IPS DF 19.7 (cell line): ENCODE data around the gene KLK12.

Experiments
- DNase-seq: peaks from one replicate; pipeline ENCODE4 v3.0.0-alpha.2; 2013; ENCODE audit warnings: low read depth, low spot score

The KLK12 gene

GRCh38 chr19:51047031-51047335 is 12.2 kb upstream of the KLK12 start:
- no peak for DNase-seq

- no peak for DNase-seq
Measured at GRCh38 chr19:51044327-51044726, 9.5 kb upstream of the KLK12 start.

GRCh38 chr19:51043497-51043896 is 8.7 kb upstream of the KLK12 start:
- no peak for DNase-seq

- DNase-seq: no peak
Measured at GRCh38 chr19:51040151-51040550, 5.3 kb upstream of the KLK12 start.

- no peak for DNase-seq
Measured at GRCh38 chr19:51036519-51036918, 1.7 kb upstream of the KLK12 start.

GRCh38 chr19:51031880-51032225 is 2.9 kb downstream of the KLK12 start:
- DNase-seq: no peak

GRCh38 chr19:51031220-51031879 is 3.5 kb downstream of the KLK12 start:
- DNase-seq: no peak

- DNase-seq: no peak
Measured at GRCh38 chr19:51030631-51031030, 4.2 kb downstream of the KLK12 start.

GRCh38 chr19:51029718-51030117 is 5.1 kb downstream of the KLK12 start:
- no peak for DNase-seq

GRCh38 chr19:51027873-51028272 is 6.9 kb downstream of the KLK12 start:
- no peak for DNase-seq

GRCh38 chr19:51027126-51027806 is 7.5 kb downstream of the KLK12 start:
- no peak for DNase-seq

- no peak for DNase-seq
Measured at GRCh38 chr19:51026554-51026831, 8.3 kb downstream of the KLK12 start, which contains the start of gene KLK11. KLK11 (minus strand) TSS chr19:51026616; CDS start chr19:51025631, 985 bp downstream.

- DNase-seq: no peak
Measured at GRCh38 chr19:51025809-51026553, 8.8 kb downstream of the KLK12 start.

- no peak for DNase-seq
Measured at GRCh38 chr19:51025401-51025800, 9.4 kb downstream of the KLK12 start.

GRCh38 chr19:51024924-51025323 is 9.9 kb downstream of the KLK12 start:
- DNase-seq: no peak

GRCh38 chr19:51023946-51024345 is 10.9 kb downstream of the KLK12 start:
- DNase-seq: no peak

GRCh38 chr19:51022526-51022925 is 12.3 kb downstream of the KLK12 start:
- DNase-seq: no peak

GRCh38 chr19:51020988-51021651 is 13.7 kb downstream of the KLK12 start:
- no peak for DNase-seq

GRCh38 chr19:51019544-51019925 is 15.3 kb downstream of the KLK12 start, which contains the start of gene KLK10:
KLK10 (minus strand) TSS chr19:51019709; CDS start chr19:51019130, 579 bp downstream.
- no peak for DNase-seq

- DNase-seq: no peak
Measured at GRCh38 chr19:51018745-51019543, 15.9 kb downstream of the KLK12 start.

- no peak for DNase-seq
Measured at GRCh38 chr19:51016798-51017683, 17.8 kb downstream of the KLK12 start.
